Fibroblast of pulmonary artery (primary cell): ENCODE measurements around the gene DSTYK.
"Not testable (repeated sequence)": the region's sequence is repeated elsewhere in the genome, so short reads cannot be mapped to it uniquely, and the experiment has no call there.

Experiments used
- DNase-seq: peaks from one replicate; pipeline ENCODE4 v3.0.0-alpha.2; 2010; ENCODE audit warnings: low read depth
- H3K4me3 ChIP-seq: replicated peaks from 2 replicates; pipeline ENCODE4 v1.5.1; 2011; ENCODE audit warnings: low read depth, mild to moderate bottlenecking, control low read depth, low read length, moderate library complexity
- TF ChIP-seq, protein P1 (sequence below): IDR thresholded peaks from 2 replicates; pipeline ENCODE4 v1.5.1; 2011; ENCODE audit warnings: mild to moderate bottlenecking, control low read depth, low read length, inconsistent platforms; ENCODE audit errors: missing control alignments

The DSTYK gene

GRCh38 chr1:205235951-205236350, 24.4 kb upstream of the DSTYK start:
- TF ChIP-seq, protein P1, sequence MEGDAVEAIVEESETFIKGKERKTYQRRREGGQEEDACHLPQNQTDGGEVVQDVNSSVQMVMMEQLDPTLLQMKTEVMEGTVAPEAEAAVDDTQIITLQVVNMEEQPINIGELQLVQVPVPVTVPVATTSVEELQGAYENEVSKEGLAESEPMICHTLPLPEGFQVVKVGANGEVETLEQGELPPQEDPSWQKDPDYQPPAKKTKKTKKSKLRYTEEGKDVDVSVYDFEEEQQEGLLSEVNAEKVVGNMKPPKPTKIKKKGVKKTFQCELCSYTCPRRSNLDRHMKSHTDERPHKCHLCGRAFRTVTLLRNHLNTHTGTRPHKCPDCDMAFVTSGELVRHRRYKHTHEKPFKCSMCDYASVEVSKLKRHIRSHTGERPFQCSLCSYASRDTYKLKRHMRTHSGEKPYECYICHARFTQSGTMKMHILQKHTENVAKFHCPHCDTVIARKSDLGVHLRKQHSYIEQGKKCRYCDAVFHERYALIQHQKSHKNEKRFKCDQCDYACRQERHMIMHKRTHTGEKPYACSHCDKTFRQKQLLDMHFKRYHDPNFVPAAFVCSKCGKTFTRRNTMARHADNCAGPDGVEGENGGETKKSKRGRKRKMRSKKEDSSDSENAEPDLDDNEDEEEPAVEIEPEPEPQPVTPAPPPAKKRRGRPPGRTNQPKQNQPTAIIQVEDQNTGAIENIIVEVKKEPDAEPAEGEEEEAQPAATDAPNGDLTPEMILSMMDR: no peak
- DNase-seq: no peak
- H3K4me3 ChIP-seq: no peak overlapping the region

DNA sequence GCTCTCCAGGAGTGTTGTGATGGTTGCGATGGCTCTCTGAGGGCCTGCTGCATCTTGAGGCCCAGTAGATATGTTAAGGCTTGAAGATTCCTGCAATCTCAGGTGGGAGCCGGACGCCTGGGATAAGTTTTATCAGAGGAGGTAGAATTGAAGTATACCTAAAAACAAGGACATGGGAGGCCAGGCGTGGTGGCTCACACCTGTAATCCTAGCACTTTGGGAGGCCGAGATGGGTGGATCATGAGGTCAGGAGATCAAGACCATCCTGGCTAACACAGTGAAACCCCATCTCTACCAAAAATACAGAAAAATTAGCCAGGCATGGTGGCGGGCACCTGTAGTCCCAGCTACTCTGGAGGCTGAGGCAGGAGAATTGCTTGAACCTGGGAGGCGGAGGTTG, 22.5 kb upstream of the DSTYK start:
- DNase-seq: not testable (repeated sequence)

DNA sequence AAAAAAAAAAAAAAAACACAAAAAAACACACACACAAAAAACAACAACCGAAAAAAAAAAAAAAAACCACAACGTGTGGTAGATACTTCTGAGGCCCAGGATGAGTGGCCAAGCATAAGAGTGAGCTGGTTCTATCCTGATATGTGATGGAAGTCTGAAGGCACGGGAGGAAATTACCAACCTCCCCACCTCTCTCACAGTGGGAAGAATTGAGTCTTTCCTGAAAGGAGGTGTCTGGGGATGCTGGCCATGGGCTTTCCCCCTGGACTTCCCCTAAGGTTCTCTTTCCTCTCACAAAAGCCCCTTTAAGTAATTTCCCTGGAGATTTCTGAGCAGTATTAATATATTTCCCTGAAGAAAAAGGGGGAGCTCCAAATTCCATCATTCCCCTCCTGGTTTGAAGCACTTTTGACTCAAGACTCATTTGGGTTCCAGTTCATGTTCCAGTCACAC, 21.5 kb upstream of the DSTYK start:
- no peak for DNase-seq
- TF ChIP-seq, protein P1: no peak
- H3K4me3 ChIP-seq: no peak overlapping the region

More for the DNA sequence above, 22.5 kb upstream of the DSTYK start:
- H3K4me3 ChIP-seq: not testable (repeated sequence)

GRCh38 chr1:205232127-205232820, 20.8 kb upstream of the DSTYK start:
- DNase-seq: no peak
- H3K4me3 ChIP-seq: no peak overlapping the region
- TF ChIP-seq, protein P1: no peak

DNA sequence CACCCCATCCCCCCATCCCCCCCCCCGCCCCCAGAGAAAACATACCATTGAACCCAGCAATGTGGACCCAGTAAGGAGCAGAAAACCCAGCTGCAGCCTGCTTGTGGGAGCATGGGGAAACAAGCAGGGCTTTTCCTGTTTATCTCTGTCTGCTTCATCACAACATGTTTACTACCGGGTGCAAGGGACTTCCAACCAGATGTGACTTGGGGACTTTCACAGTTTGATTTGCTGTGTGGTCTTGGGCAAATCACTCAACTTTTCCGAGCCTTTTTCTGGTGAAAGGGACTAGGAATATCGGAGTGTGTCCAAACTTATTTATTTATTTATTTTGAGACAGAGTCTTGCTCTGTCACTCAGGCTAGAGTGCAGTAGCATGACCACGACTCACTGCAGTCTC, 19.5 kb upstream of the DSTYK start:
- TF ChIP-seq, protein P1: no peak
- no peak for DNase-seq
- H3K4me3 ChIP-seq: no peak overlapping the region

GRCh38 chr1:205229916-205230700, 18.6 kb upstream of the DSTYK start:
- H3K4me3 ChIP-seq: no peak overlapping the region
- DNase-seq: no peak
- TF ChIP-seq, protein P1: no peak

DNA sequence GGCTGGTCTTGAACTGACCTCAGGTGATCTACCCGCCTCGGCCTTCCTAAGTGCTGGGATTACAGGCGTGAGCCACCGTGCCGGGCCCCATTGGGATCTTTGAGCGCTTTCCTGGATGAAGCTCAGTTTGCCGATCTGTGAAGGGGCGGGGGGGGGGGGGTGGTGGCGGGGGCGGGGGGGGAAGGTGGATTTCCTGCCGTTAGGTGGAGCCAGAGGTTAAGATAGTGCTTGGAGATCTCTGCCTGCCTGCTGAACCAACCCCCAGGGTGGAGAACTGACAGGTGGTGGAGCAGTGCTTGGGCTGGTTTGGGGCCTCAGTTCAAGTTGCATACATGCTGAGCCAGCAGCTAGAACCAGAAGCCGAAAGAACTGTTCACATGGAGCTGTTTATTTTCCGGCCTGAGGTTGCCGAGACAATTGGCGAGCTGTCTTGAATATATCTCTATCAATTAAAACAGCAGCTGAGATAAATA, 17.9 kb upstream of the DSTYK start:
- H3K4me3 ChIP-seq: no peak overlapping the region
- peak; percentile 36 for DNase-seq
- TF ChIP-seq, protein P1: no peak
